Suppressor macrophage (primary cell): Measurements from ENCODE around the gene LYZL6.
A peak's percentile ranks its signal among the peaks of the same experiment; 100 is the strongest.
"Not testable (repeated sequence)": the region's sequence is repeated elsewhere in the genome, so short reads cannot be mapped to it uniquely, and the experiment has no call there.

Experiments
- DNase-seq, 4 experiments: peaks; one replicate each; pipeline ENCODE4 v3.0.0-alpha.2; 2020 to 2022

The LYZL6 gene

GRCh38 chr17:35906191-35906925, 37.2 kb downstream of the LYZL6 start:
- DNase-seq, result no peak

DNA sequence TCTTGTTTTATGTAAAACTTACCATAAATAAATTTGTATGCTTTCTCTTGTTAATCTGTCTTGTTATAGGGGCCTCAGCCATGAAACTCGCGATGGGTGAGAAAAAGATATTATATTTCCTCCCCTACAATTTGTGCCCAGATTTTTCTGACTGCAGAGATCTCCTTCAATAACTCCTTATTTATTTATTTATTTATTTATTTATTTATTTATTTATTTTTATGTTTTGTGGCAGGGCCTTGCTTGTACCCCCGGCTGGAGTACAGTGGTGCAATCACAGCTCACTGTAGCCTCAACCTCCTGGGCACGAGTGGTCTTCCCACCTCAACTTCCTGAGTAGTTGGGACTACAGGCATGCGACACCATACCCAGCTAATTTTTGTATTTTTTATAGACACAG, 40.1 kb downstream of the LYZL6 start:
- DNase-seq, result no peak

GRCh38 chr17:35901631-35902175, 41.8 kb downstream of the LYZL6 start:
- DNase-seq, result no peak

- DNase-seq, result no peak
Observed at GRCh38 chr17:35900708-35901480, 42.6 kb downstream of the LYZL6 start.

DNA sequence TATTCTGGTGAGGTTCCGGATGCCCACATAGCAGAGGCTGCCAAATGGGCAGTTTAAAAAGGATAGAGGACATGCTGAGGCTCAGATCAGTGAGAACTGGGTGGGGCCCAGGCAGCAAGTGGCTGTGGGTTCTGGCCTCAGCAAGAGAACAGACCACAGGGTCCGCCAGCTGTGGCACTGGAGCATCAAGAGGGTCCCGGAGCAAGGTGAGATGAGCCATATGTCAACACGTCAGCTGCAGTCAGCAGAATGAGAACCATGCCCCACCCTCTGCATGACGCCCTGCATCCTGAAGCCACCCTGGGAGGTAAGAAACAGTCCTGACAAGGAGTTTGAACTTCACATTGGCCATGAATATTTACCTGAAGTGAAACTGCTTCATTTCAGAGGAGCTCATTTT, 43.2 kb downstream of the LYZL6 start:
- DNase-seq, result no peak

DNA sequence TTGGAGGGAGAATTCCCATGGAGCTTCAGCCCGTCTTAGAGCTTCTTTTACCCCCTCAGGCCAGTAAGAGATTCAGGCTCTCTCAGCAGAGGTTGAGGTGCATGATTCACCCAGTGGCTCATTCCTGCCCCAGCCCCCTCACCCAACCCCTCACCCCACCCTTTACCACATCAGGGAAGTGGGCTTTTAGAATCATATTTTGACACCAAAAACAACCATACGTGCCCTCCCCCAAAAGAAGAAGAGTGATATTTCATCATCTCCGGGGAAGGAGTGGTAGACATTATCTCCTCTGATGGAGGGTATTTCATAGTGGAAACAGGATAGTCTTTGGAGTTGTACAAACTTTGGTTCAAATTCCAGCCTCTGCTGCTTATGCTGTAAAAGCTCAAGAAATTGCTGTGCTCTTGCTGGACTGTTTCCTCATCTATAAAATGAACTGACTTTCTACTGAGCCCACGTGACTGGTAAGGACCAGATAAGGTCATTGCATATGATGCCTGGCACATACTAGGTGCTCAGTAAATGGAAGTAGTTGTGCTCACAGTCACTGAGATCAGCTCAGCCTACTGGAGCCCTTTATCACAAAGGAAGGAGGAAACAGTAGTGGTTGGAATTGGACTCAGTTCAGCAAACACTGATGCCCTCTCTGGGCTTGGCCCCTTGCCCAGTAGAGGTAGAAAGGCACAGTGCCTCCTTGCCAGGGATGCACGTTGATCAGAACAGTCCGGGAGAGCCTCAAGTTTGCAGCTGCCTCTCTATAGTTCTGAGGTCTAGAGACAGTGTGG, 45.0 kb downstream of the LYZL6 start:
- peak in 3 of 4 experiments; percentile 4 to 46 (median 43) for DNase-seq

GRCh38 chr17:35897772-35898171, 45.7 kb downstream of the LYZL6 start:
- not testable (repeated sequence) for DNase-seq

GRCh38 chr17:35895636-35896587, 47.6 kb downstream of the LYZL6 start:
- DNase-seq, result peak; percentile 58 to 84 (median 80)

DNA sequence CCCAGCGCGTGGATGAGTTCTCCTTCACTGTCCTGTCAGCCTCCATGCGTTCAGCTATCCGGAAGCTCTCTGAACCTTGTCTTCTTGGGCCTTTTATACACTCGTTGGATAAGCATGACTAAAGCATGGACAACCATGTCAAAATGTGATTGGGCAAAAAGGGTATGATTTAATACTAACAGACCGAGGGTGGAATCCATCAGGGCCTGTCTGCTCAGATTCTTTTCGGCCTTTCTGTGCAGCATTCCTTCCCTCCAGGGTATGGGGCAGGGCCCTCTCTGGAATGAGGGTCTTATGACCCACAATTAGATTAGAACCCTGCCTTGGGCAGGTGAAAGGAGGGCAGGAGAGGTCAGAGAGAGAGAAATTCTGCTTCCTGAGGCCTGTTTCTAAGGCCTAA, 49.3 kb downstream of the LYZL6 start:
- no peak for DNase-seq

- no peak for DNase-seq
Observed at GRCh38 chr17:35893751-35894150, 49.8 kb downstream of the LYZL6 start.

DNA sequence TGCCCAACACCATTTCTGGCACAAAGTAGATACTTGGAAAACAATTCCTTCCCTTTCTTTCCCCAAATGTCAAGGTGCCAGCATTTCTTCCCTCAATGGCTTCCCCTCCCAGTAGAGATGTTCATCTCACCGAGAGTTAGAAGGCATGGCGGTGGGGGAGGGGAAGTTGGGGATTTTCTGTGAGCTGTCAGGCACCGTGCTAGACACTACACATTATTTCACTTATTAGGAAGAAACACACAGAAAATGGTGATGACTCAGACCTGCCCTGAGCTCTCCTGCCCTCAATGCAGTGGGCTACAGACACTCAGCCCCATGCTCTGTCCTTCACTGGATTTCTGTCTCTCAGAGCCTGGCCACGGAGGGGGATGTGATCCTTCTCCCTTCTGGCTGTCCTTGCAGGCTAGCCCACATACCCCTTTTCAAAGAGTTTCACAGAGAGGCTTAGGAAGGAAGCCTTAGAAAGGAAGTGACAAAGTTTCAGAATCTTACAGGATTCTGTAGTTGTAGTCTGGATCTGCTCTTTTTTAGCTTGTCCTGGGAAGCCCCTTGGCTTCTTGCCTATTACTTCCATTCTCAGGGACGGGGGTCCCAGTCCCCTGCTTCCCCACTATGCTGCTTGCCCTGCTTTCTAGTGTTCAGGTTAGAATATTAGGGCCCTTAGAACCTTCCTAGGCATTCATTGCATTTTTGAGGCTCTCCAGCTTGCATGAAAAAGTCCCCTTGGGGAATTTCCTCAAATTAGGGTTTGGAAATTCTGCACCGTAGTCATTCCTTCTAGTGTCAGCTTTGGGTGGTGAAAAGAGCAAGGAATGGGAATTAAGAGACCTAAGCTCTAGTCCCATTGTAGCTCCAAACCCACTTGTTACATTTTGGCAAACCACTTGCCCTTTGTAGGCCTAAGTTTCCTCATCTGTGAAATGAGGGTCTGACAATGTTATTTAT, 51.1 kb downstream of the LYZL6 start:
- DNase-seq, result peak; percentile 52 to 77 (median 72)

- no peak for DNase-seq
Observed at GRCh38 chr17:35891269-35891668, 52.2 kb downstream of the LYZL6 start.

DNA sequence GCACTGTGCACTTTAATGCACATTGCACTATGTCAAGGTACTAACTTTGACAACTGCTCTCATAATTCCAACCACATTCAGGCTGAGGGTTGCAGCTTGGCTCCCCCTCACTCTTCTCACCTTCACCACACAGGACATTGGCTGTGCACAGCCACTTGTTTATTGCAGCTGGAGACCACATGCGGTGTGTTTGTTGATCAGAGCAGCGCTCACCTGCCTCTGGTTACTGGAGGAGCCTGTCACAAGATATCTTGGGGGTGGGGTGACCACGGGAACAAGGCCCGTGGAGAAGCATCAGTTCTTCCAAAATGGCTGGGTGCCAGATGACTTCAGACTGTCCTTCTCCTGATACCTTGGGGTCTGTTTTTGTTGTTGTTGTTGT, 52.7 kb downstream of the LYZL6 start:
- DNase-seq, result no peak

GRCh38 chr17:35889818-35890773, 53.4 kb downstream of the LYZL6 start:
- peak in 3 of 4 experiments; percentile 16 to 33 (median 26) for DNase-seq

- DNase-seq, result no peak
Observed at GRCh38 chr17:35889241-35889640, 54.3 kb downstream of the LYZL6 start.
